ENCODE data around the gene BLOC1S2. TPM values are rescaled to one million over a fixed set of nuclear protein-coding genes. Genes with fewer than 3 reads are reported as not detected.

BLOC1S2 gene
- total and polyA plus RNA-seq, 2 donors from 2014 or later = 31.8 to 56.3 TPM

- DNase-seq (no peak), FAIRE-seq (no peak)
- Histone ChIP-seq H3K27me3 (ENCODE audit: control insufficient read depth, insufficient read depth, low read length) (no peaks in the 10 kb centered on the region), H3K9me3 (ENCODE audit: control insufficient read depth in 2 of 3, insufficient read depth in 1 of 3, low read length in 3 of 3) (no peaks in the 10 kb centered on the region), H3K9ac (ENCODE audit: low read length in 3 of 3) (no peak overlapping the region), H3K27ac (ENCODE audit: low read depth in 2 of 2, low read length in 2 of 2) (no peak overlapping the region), H3K36me3 (ENCODE audit: control insufficient read depth in 2 of 3, insufficient read depth in 3 of 3, low read length in 3 of 3) (peaks cover 2 to 33% (median 29%) of the 10 kb centered on the region in 3 donors), H3K4me1 (ENCODE audit: control insufficient read depth in 2 of 3, insufficient read depth in 2 of 3, low read depth in 1 of 3, low read length in 3 of 3) (no peaks in the 10 kb centered on the region), H3K4me3 (ENCODE audit: low read length in 3 of 3) (no peak overlapping the region)
- no peak for TF ChIP-seq CTCF (IDR thresholded peaks at IDR 0.05; ENCODE audit: borderline replicate concordance, extremely low read depth, insufficient read depth)
- intact Hi-C loops (cut with DNase I) = no loop called here
Measured at GRCh38 chr10:100245484-100246220, 40.8 kb downstream of the BLOC1S2 start.

GRCh38 chr10:100239851-100240250 lies 46.6 kb downstream of the BLOC1S2 start:
- intact Hi-C loops (cut with DNase I) = no loop called here
- Histone ChIP-seq H3K9me3 (ENCODE audit: control insufficient read depth in 2 of 3, insufficient read depth in 1 of 3, low read length in 3 of 3) (no peaks in the 10 kb centered on the region), H3K4me1 (ENCODE audit: control insufficient read depth in 2 of 3, insufficient read depth in 2 of 3, low read depth in 1 of 3, low read length in 3 of 3) (no peaks in the 10 kb centered on the region), H3K36me3 (ENCODE audit: control insufficient read depth in 2 of 3, insufficient read depth in 3 of 3, low read length in 3 of 3) (peaks cover 7 to 34% (median 31%) of the 10 kb centered on the region in 3 donors), H3K27me3 (ENCODE audit: control insufficient read depth, insufficient read depth, low read length) (no peaks in the 10 kb centered on the region), H3K9ac (ENCODE audit: low read length in 3 of 3) (no peak overlapping the region), H3K4me3 (ENCODE audit: low read length in 3 of 3) (no peak overlapping the region), H3K27ac (ENCODE audit: low read depth in 2 of 2, low read length in 2 of 2) (no peak overlapping the region)
- no peak for DNase-seq
- no peak for TF ChIP-seq CTCF (IDR thresholded peaks at IDR 0.05; ENCODE audit: borderline replicate concordance, extremely low read depth, insufficient read depth)
- no peak for FAIRE-seq

- no peak overlapping the region for H3K27ac ChIP-seq (ENCODE audit: low read depth in 2 of 2, low read length in 2 of 2)
- H3K27me3 ChIP-seq (ENCODE audit: control insufficient read depth, insufficient read depth, low read length) = no peaks in the 10 kb centered on the region
- H3K4me1 ChIP-seq (ENCODE audit: control insufficient read depth in 2 of 3, insufficient read depth in 2 of 3, low read depth in 1 of 3, low read length in 3 of 3) = no peaks in the 10 kb centered on the region
- FAIRE-seq (no peak), DNase-seq (no peak)
- no peak overlapping the region for H3K4me3 ChIP-seq (ENCODE audit: low read length in 3 of 3)
- no peaks in the 10 kb centered on the region for H3K9me3 ChIP-seq (ENCODE audit: control insufficient read depth in 2 of 3, insufficient read depth in 1 of 3, low read length in 3 of 3)
- no peak overlapping the region for H3K9ac ChIP-seq (ENCODE audit: low read length in 3 of 3)
- peaks cover 11 to 41% (median 30%) of the 10 kb centered on the region in 3 donors for H3K36me3 ChIP-seq (ENCODE audit: control insufficient read depth in 2 of 3, insufficient read depth in 3 of 3, low read length in 3 of 3)
- TF ChIP-seq CTCF (IDR thresholded peaks at IDR 0.05; ENCODE audit: borderline replicate concordance, extremely low read depth, insufficient read depth) = no peak
- intact Hi-C loops (cut with DNase I) = no loop called here
Measured at GRCh38 chr10:100238429-100238828, 48.1 kb downstream of the BLOC1S2 start.
